Measurements from ENCODE around the gene MISP3. TPM values are rescaled to one million over a fixed set of nuclear protein-coding genes. Genes with fewer than 3 reads are reported as not detected.

Gene MISP3
- total RNA-seq, 1 donor from 2014 or later, result 3.6 TPM

- H3K4me3 Mint-ChIP-seq, result no peak overlapping the region
- no peaks in the 10 kb centered on the region for H3K4me1 Mint-ChIP-seq (ENCODE audit: unreplicated experiment)
- no peak for DNase-seq (ENCODE audit: extremely low spot score, unreplicated experiment)
- H3K9me3 Mint-ChIP-seq, result no peaks in the 10 kb centered on the region
- H3K36me3 Mint-ChIP-seq, result peaks cover 10% of the 10 kb centered on the region
- H3K27me3 Mint-ChIP-seq, result no peaks in the 10 kb centered on the region
- H3K27ac Mint-ChIP-seq, result no peak overlapping the region
- TF ChIP-seq CTCF (conservative IDR thresholded peaks at IDR 0.05), result no peak
These were observed 28.5 kb downstream of the MISP3 start for GRCh38 chr19:14101003-14101545.

GRCh38 chr19:14102102-14102696 lies 29.6 kb downstream of the MISP3 start:
- H3K27me3 Mint-ChIP-seq, result no peaks in the 10 kb centered on the region
- H3K4me1 Mint-ChIP-seq (ENCODE audit: unreplicated experiment), result no peaks in the 10 kb centered on the region
- H3K36me3 Mint-ChIP-seq, result peaks cover 4% of the 10 kb centered on the region
- H3K27ac Mint-ChIP-seq, result no peak overlapping the region
- H3K9me3 Mint-ChIP-seq, result no peaks in the 10 kb centered on the region
- H3K4me3 Mint-ChIP-seq, result no peak overlapping the region
- no peak for TF ChIP-seq CTCF (conservative IDR thresholded peaks at IDR 0.05)
- no peak for DNase-seq (ENCODE audit: extremely low spot score, unreplicated experiment)

GRCh38 chr19:14102756-14103155 lies 30.2 kb downstream of the MISP3 start:
- H3K27ac Mint-ChIP-seq, result no peak overlapping the region
- DNase-seq (ENCODE audit: extremely low spot score, unreplicated experiment), result no peak

GRCh38 chr19:14103310-14103709 lies 30.7 kb downstream of the MISP3 start:
- H3K4me3 Mint-ChIP-seq, result no peak overlapping the region
- H3K27me3 Mint-ChIP-seq, result no peaks in the 10 kb centered on the region
- H3K36me3 Mint-ChIP-seq, result peaks cover 3% of the 10 kb centered on the region
- no peak for TF ChIP-seq CTCF (conservative IDR thresholded peaks at IDR 0.05)
- H3K4me1 Mint-ChIP-seq (ENCODE audit: unreplicated experiment), result no peaks in the 10 kb centered on the region
- no peak overlapping the region for H3K27ac Mint-ChIP-seq
- H3K9me3 Mint-ChIP-seq, result no peaks in the 10 kb centered on the region
- no peak for DNase-seq (ENCODE audit: extremely low spot score, unreplicated experiment)

More at GRCh38 chr19:14102756-14103155, 30.2 kb downstream of the MISP3 start:
- Mint-ChIP-seq H3K9me3 (no peaks in the 10 kb centered on the region), H3K27me3 (no peaks in the 10 kb centered on the region), H3K4me3 (no peak overlapping the region), H3K4me1 (ENCODE audit: unreplicated experiment) (no peaks in the 10 kb centered on the region), H3K36me3 (peaks cover 3% of the 10 kb centered on the region)
- TF ChIP-seq CTCF (conservative IDR thresholded peaks at IDR 0.05), result no peak

GRCh38 chr19:14105680-14106079 lies 33.1 kb downstream of the MISP3 start:
- no peak for TF ChIP-seq CTCF (conservative IDR thresholded peaks at IDR 0.05)
- no peak overlapping the region for H3K27ac Mint-ChIP-seq
- H3K27me3 Mint-ChIP-seq, result no peaks in the 10 kb centered on the region
- H3K4me3 Mint-ChIP-seq, result no peak overlapping the region
- no peaks in the 10 kb centered on the region for H3K9me3 Mint-ChIP-seq
- no peak for DNase-seq (ENCODE audit: extremely low spot score, unreplicated experiment)
- no peaks in the 10 kb centered on the region for H3K4me1 Mint-ChIP-seq (ENCODE audit: unreplicated experiment)
- peaks cover 2% of the 10 kb centered on the region for H3K36me3 Mint-ChIP-seq

All from type B pancreatic cell (in vitro differentiated cells).